Activated CD8-positive, alpha-beta T cell treated with anti-CD3 and anti-CD28 coated beads, Interleukin-2, amount 10 ng/mL, durations not matched to agents 7 days and 5 days (primary cell): Measurements from ENCODE around the gene ASMT. TPM values are rescaled to one million over a fixed set of nuclear protein-coding genes. Genes with fewer than 3 reads are reported as not detected.

ENCODE experiments used
- total RNA-seq, 2 experiments: library from RNA; stranded (reverse); gene quantifications; one replicate each; pipeline ENCODE4 v1.2.3, GENCODE V29; 2021

ASMT gene
- total RNA-seq, 2 experiments from 2014 or later: 0.29 TPM; not detected in 1

Other genes with a start within 250 kb of the ASMT start
- gene SLC25A6, start 222.9 kb upstream of the ASMT start, total RNA-seq: 100 to 1,000 TPM; 273 to 293 TPM
- 10 to 100 TPM; 45.3 to 45.9 TPM for gene ASMTL, start 162.2 kb upstream of the ASMT start, total RNA-seq
- 10 to 100 TPM; 62.9 to 65.5 TPM for gene P2RY8, start 77.9 kb upstream of the ASMT start, total RNA-seq
- gene AKAP17A, start 23.5 kb upstream of the ASMT start, total RNA-seq: 10 to 100 TPM; 62.5 to 66.4 TPM